NCI-H82 treated with DMSO at 0.1 percent for 48 hours (cell line): ENCODE data around the gene AKAP17A.
A peak's percentile ranks its signal among the peaks of the same experiment; 100 is the strongest.
"Not testable (repeated sequence)": the region's sequence is repeated elsewhere in the genome, so short reads cannot be mapped to it uniquely, and the experiment has no call there.

Experiments used
- DNase-seq: peaks from one replicate; lab custom pipeline; 2025; ENCODE audit not compliant: unreplicated experiment; lab: John Stamatoyannopoulos, UW

The AKAP17A gene

GRCh38 chrX:1591102-1591862 lies at the start of gene AKAP17A:
Gene AKAP17A (plus strand): TSS chrX:1591604. CDS start chrX:1593463, 1,859 bp downstream.
- peak; percentile 79 for DNase-seq

- no peak for DNase-seq
These were observed 48.2 kb upstream of the AKAP17A start for GRCh38 chrX:1542994-1543725.

- no peak for DNase-seq
These were observed 45.5 kb upstream of the AKAP17A start for GRCh38 chrX:1545776-1546408.

GRCh38 chrX:1546691-1547251 lies 44.6 kb upstream of the AKAP17A start:
- DNase-seq = no peak

GRCh38 chrX:1551959-1552546 lies 39.4 kb upstream of the AKAP17A start:
- DNase-seq = no peak

- DNase-seq = no peak
These were observed 36.8 kb upstream of the AKAP17A start for GRCh38 chrX:1554469-1555210.

GRCh38 chrX:1555370-1555769 lies 36.0 kb upstream of the AKAP17A start:
- DNase-seq = no peak

GRCh38 chrX:1557442-1557841 lies 34.0 kb upstream of the AKAP17A start:
- not testable (repeated sequence) for DNase-seq

- no peak for DNase-seq
These were observed 32.5 kb upstream of the AKAP17A start for GRCh38 chrX:1558761-1559468.

GRCh38 chrX:1561164-1561563 lies 30.2 kb upstream of the AKAP17A start:
- no peak for DNase-seq

GRCh38 chrX:1564077-1564476 lies 27.3 kb upstream of the AKAP17A start:
- DNase-seq = not testable (repeated sequence)

GRCh38 chrX:1564750-1565683 lies 26.4 kb upstream of the AKAP17A start:
- DNase-seq = no peak

GRCh38 chrX:1574181-1574580 lies 17.2 kb upstream of the AKAP17A start:
- DNase-seq = not testable (repeated sequence)

- DNase-seq = no peak
These were observed 15.0 kb upstream of the AKAP17A start for GRCh38 chrX:1576201-1576992.

- DNase-seq = no peak
These were observed 13.6 kb upstream of the AKAP17A start for GRCh38 chrX:1577845-1578244.

- no peak for DNase-seq
These were observed 12.8 kb upstream of the AKAP17A start for GRCh38 chrX:1578511-1579173.

- DNase-seq = peak; percentile 13
These were observed 10.3 kb upstream of the AKAP17A start for GRCh38 chrX:1581132-1581531.
